Gastrocnemius medialis (tissue), 4 donors: ENCODE measurements around the gene ACTR8.

Experiments
- POLR2A ChIP-seq, 2 donors: fragments of 450-650 bp; IDR thresholded peaks; one replicate each; pipeline ENCODE4 v1.6.1; 2017; ENCODE audit warnings: antibody characterized with exemption in 2 of 2, mild to moderate bottlenecking in 2 of 2, moderate library complexity in 2 of 2
- TF ChIP-seq, protein P1 (sequence below), 5 experiments: fragments of 450-650 bp in 3 of 5; fragments of 200-600 bp in 2 of 5; sonication (generic) in 2 of 5; IDR thresholded peaks in 4 of 5; conservative IDR thresholded peaks in 1 of 5; 1 replicate in 4 of 5; 2 replicates in 1 of 5; pipeline ENCODE4 v1.5.1; 2016 to 2019; ENCODE audit warnings: antibody characterized with exemption in 5 of 5, mild to moderate bottlenecking in 3 of 5, moderate library complexity in 3 of 5

DNA sequence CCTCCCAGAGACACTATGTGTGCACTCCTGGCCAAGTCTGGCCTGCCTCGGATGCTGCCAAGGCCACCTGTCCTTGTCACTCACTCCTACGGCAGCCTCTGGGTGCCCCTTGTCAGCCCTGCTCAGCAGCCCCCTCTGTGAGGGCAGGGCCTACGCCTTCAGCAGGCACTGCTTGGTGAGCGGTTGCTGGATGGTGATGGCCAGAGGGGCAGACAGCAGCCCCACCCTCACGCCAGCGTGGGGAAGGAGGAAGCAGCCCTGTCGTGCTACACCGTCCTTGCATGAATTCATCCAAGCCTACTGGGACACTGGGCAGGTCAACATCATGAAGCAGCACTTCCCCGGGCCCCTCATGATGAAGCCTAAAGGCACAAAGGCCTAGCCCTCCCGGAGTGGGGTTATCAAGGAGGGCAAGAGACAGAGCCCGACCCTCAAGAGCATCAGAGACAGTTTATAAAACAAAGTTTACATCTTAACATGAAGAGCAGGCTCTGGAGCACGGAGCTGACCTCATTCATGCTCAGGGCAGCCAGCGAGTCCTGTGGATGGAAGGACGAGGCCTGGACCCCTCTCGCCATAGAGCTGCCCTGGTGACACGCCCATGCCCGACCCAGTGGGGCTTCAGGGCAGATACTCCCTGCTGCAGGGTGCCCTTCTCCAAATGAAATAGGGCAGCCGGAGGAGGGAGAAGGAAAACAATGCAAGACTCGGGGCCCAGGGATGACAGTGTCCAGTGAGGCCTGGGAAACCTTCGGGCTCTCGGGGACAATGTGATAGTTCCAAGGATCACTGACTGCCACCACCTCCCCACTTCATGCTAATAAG, 61.0 kb downstream of the ACTR8 start:
- TF ChIP-seq, protein P1, sequence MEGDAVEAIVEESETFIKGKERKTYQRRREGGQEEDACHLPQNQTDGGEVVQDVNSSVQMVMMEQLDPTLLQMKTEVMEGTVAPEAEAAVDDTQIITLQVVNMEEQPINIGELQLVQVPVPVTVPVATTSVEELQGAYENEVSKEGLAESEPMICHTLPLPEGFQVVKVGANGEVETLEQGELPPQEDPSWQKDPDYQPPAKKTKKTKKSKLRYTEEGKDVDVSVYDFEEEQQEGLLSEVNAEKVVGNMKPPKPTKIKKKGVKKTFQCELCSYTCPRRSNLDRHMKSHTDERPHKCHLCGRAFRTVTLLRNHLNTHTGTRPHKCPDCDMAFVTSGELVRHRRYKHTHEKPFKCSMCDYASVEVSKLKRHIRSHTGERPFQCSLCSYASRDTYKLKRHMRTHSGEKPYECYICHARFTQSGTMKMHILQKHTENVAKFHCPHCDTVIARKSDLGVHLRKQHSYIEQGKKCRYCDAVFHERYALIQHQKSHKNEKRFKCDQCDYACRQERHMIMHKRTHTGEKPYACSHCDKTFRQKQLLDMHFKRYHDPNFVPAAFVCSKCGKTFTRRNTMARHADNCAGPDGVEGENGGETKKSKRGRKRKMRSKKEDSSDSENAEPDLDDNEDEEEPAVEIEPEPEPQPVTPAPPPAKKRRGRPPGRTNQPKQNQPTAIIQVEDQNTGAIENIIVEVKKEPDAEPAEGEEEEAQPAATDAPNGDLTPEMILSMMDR (IDR thresholded peaks at IDR 0.05 in 4 of 5, conservative IDR thresholded peaks at IDR 0.05 in 1 of 5) = no peak
- TF ChIP-seq POLR2A (IDR thresholded peaks at IDR 0.05) = no peak
